ENCODE measurements around the gene ABI2. TPM values are rescaled to one million over a fixed set of nuclear protein-coding genes. Genes with fewer than 3 reads are reported as not detected.

ABI2 gene
- total RNA-seq, 1 experiment from 2014 or later: 75.6 TPM

DNA sequence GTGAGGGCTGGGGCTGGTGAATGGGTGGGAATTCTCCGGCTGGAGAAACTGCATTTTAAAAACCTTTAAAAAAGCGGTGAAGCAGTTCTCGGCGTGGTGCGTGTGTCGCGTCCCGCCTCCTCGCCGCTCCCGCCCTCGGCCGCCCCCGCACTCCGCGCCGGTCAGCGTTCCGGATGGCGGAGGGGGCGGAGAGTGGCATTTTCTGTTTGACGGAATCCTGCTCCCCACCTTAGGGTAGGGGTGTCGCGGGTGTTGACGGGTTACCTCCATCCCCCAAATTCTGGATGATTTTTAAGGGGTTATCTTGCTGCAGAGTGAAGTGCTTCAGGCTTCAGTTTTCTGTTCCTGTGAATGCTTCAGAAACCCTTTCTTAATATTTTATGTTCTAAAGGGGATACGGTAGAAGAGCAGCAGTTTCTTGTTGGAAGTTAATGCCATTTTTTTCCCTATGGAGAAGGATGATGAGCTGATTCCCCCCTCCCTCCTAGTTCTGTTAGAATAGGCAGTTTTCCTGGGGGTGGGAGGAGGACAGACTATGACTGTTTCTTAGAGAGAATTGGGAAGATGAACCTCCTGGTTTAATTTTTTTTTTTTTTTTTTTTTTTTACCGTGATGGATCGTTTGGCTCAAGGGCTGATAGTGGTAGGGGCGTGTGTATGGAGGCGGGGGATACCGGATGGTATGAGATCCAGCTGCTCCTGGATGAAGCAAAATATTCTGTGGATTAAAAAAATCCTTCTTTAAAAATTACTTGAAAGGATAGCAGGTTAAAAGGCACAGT lies 756 bp downstream of the ABI2 start:
- H3K4me2 ChIP-seq (ENCODE audit: low read length): peak overlapping the region; percentile 92
- BruUV-seq (replicated peaks): no TSS peak
- no peaks in the 10 kb centered on the region for H3K36me3 ChIP-seq (ENCODE audit: control insufficient read depth in 1 of 2, insufficient read depth in 2 of 2, low read length in 2 of 2)
- no peaks in the 10 kb centered on the region for H3K9me2 ChIP-seq (ENCODE audit: insufficient read depth)
- H4K20me1 ChIP-seq (ENCODE audit: insufficient read depth): no peaks in the 10 kb centered on the region
- ATAC-seq (peak; percentile 68), DNase-seq (ENCODE audit: low read depth, low spot score) (no peak)
- intact Hi-C loops (cut with micrococcal nuclease): no loop called here
- H3K27me3 ChIP-seq (ENCODE audit: insufficient read depth, low read length): no peaks in the 10 kb centered on the region
- peaks cover 13 to 21% of the 10 kb centered on the region in 2 experiments for H3K4me1 ChIP-seq (ENCODE audit: control insufficient read depth in 1 of 2, insufficient read depth in 2 of 2, low read length in 2 of 2)
- peak overlapping the region; percentile 55 to 74 for H3K4me3 ChIP-seq (replicated peaks in 1 of 2; ENCODE audit: low read depth in 1 of 2, low read length in 2 of 2)
- no peaks in the 10 kb centered on the region for H3K9me3 ChIP-seq (ENCODE audit: control insufficient read depth in 1 of 2, insufficient read depth in 1 of 2, low read depth in 1 of 2, low read length in 2 of 2)
- POLR2A ChIA-PET: interaction anchor here (0.9 kb wide), 1 partner anchor 90 kb away, joined by 3 read pairs; the partner anchor contains the start of gene CYP20A1
- CTCF ChIA-PET: no interaction called here
- H3K9ac ChIP-seq (ENCODE audit: low read length): peak overlapping the region; percentile 83
- peak; percentile 22; the same call in 1 of the 2 replicates for TF ChIP-seq SIN3A (IDR thresholded peaks at IDR 0.05; ENCODE audit: low read depth)
- peak; percentile 99 for TF ChIP-seq EGR1 (IDR thresholded peaks at IDR 0.05; ENCODE audit: low read depth)
- TF ChIP-seq, protein P1, sequence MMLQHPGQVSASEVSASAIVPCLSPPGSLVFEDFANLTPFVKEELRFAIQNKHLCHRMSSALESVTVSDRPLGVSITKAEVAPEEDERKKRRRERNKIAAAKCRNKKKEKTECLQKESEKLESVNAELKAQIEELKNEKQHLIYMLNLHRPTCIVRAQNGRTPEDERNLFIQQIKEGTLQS (IDR thresholded peaks at IDR 0.05): no peak
- no peak for TF ChIP-seq POLR2AphosphoS5 (IDR thresholded peaks at IDR 0.05; ENCODE audit: low read depth, low read length)
- TF ChIP-seq POLR2A (IDR thresholded peaks at IDR 0.05; ENCODE audit: borderline replicate concordance, extremely low read depth, insufficient read depth, insufficient read length): no peak
- TF ChIP-seq MAX (IDR thresholded peaks at IDR 0.05): peak; percentile 60; the same call in 1 of the 2 replicates
- no peak for TF ChIP-seq ELF1 (IDR thresholded peaks at IDR 0.05; ENCODE audit: borderline replicate concordance, low read depth)
- peak overlapping the region; percentile 89 for H3K27ac ChIP-seq (ENCODE audit: low read depth, low read length)
- RAD21 ChIA-PET (ENCODE audit: low non-redundant PET in 1 of 2, low total read pairs in 2 of 2, uncharacterized antibody in 2 of 2, unreplicated experiment in 2 of 2): no interaction called here
- H3K79me2 ChIP-seq (ENCODE audit: insufficient read depth, low read length): peaks cover 57% of the 10 kb centered on the region
- H2AFZ ChIP-seq (ENCODE audit: low read depth, low read length, poor library complexity, severe bottlenecking): peak overlapping the region; percentile 75

DNA sequence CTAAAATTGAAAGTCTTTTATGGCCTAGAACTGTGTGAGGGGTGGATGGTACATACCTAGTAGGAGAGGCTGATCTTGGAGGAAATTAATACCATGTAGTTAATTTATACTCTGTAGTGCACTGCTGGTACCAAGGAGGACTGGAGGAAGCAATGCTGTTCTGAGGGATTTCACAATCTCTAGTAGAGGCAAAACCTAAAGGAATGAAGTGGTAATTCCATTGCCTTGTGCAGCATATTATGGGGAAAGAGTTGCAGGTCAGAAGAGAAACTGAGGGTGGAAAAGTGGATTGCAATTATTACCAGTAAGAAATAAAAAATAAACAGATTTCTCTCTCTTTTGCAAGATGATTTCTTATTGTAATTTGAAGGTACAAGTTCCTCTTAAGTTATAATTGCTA lies 2.2 kb downstream of the ABI2 start:
- BruUV-seq (replicated peaks): no TSS peak
- H3K4me3 ChIP-seq (replicated peaks in 1 of 2; ENCODE audit: low read depth in 1 of 2, low read length in 2 of 2): peak overlapping the region in 1 of 2 experiments; percentile 6; a peak in 1 of 4 replicates
- H3K9me3 ChIP-seq (ENCODE audit: control insufficient read depth in 1 of 2, insufficient read depth in 1 of 2, low read depth in 1 of 2, low read length in 2 of 2): no peaks in the 10 kb centered on the region
- H3K4me2 ChIP-seq (ENCODE audit: low read length): peak overlapping the region; percentile 92; the same call in 1 of the 2 replicates
- ATAC-seq: no peak
- peaks cover 72% of the 10 kb centered on the region for H3K79me2 ChIP-seq (ENCODE audit: insufficient read depth, low read length)
- H3K4me1 ChIP-seq (ENCODE audit: control insufficient read depth in 1 of 2, insufficient read depth in 2 of 2, low read length in 2 of 2): peaks cover 13 to 21% of the 10 kb centered on the region in 2 experiments
- DNase-seq (ENCODE audit: low read depth, low spot score): no peak
- H3K9ac ChIP-seq (ENCODE audit: low read length): no peak overlapping the region
- H4K20me1 ChIP-seq (ENCODE audit: insufficient read depth): no peaks in the 10 kb centered on the region
- H3K27me3 ChIP-seq (ENCODE audit: insufficient read depth, low read length): no peaks in the 10 kb centered on the region
- ChIA-PET POLR2A (no interaction called here), CTCF (no interaction called here), RAD21 (ENCODE audit: low non-redundant PET in 1 of 2, low total read pairs in 2 of 2, uncharacterized antibody in 2 of 2, unreplicated experiment in 2 of 2) (no interaction called here)
- no peak overlapping the region for H2AFZ ChIP-seq (ENCODE audit: low read depth, low read length, poor library complexity, severe bottlenecking)
- no peaks in the 10 kb centered on the region for H3K9me2 ChIP-seq (ENCODE audit: insufficient read depth)
- no peak overlapping the region for H3K27ac ChIP-seq (ENCODE audit: low read depth, low read length)
- intact Hi-C loops (cut with micrococcal nuclease): no loop called here
- no peaks in the 10 kb centered on the region for H3K36me3 ChIP-seq (ENCODE audit: control insufficient read depth in 1 of 2, insufficient read depth in 2 of 2, low read length in 2 of 2)
- no peak for TF ChIP-seq JUND (IDR thresholded peaks at IDR 0.05)
- no peak for TF ChIP-seq TCF7L2 (IDR thresholded peaks at IDR 0.05; ENCODE audit: borderline replicate concordance, extremely low read depth, insufficient read depth, insufficient read length)
- TF ChIP-seq POLR2AphosphoS5 (IDR thresholded peaks at IDR 0.05; ENCODE audit: low read depth, low read length): no peak
- no peak for TF ChIP-seq CEBPB (IDR thresholded peaks at IDR 0.05; ENCODE audit: low read depth)
- TF ChIP-seq, protein P2, sequence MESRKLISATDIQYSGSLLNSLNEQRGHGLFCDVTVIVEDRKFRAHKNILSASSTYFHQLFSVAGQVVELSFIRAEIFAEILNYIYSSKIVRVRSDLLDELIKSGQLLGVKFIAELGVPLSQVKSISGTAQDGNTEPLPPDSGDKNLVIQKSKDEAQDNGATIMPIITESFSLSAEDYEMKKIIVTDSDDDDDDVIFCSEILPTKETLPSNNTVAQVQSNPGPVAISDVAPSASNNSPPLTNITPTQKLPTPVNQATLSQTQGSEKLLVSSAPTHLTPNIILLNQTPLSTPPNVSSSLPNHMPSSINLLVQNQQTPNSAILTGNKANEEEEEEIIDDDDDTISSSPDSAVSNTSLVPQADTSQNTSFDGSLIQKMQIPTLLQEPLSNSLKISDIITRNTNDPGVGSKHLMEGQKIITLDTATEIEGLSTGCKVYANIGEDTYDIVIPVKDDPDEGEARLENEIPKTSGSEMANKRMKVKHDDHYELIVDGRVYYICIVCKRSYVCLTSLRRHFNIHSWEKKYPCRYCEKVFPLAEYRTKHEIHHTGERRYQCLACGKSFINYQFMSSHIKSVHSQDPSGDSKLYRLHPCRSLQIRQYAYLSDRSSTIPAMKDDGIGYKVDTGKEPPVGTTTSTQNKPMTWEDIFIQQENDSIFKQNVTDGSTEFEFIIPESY (IDR thresholded peaks at IDR 0.05; ENCODE audit: extremely low read depth, insufficient replicate concordance, low read length): no peak
- no peak for TF ChIP-seq EZH2 (IDR thresholded peaks at IDR 0.05)
- TF ChIP-seq REST (IDR thresholded peaks at IDR 0.05; ENCODE audit: low read depth): no peak
- TF ChIP-seq SIN3A (IDR thresholded peaks at IDR 0.05; ENCODE audit: low read depth): no peak
- no peak for TF ChIP-seq ELF1 (IDR thresholded peaks at IDR 0.05; ENCODE audit: borderline replicate concordance, low read depth)

Data from HCT116 (cell line).